HG02852 (cell line): ENCODE results near the gene GNA12.

Experiments used
- ATAC-seq: cut with Tn5 transposase; IDR thresholded peaks from one replicate; pipeline ENCODE4 v1.9.1; 2021; ENCODE audit warnings: mild to moderate bottlenecking, moderate library complexity; ENCODE audit not compliant: unreplicated experiment

GNA12 gene

GRCh38 chr7:2785071-2785500 lies 59.0 kb downstream of the GNA12 start:
- peak; percentile 83 for ATAC-seq

GRCh38 chr7:2782565-2782964 lies 61.5 kb downstream of the GNA12 start:
- no peak for ATAC-seq

- no peak for ATAC-seq
These were observed 62.0 kb downstream of the GNA12 start for GRCh38 chr7:2782121-2782520.

- no peak for ATAC-seq
These were observed 62.5 kb downstream of the GNA12 start for GRCh38 chr7:2781636-2782035.

GRCh38 chr7:2779051-2779450 lies 65.1 kb downstream of the GNA12 start:
- ATAC-seq: no peak

GRCh38 chr7:2777898-2778535 lies 66.1 kb downstream of the GNA12 start:
- no peak for ATAC-seq

GRCh38 chr7:2776401-2776800 lies 67.7 kb downstream of the GNA12 start:
- no peak for ATAC-seq

- ATAC-seq: no peak
These were observed 68.3 kb downstream of the GNA12 start for GRCh38 chr7:2775785-2776184.

- no peak for ATAC-seq
These were observed 68.7 kb downstream of the GNA12 start for GRCh38 chr7:2775376-2775775.

- no peak for ATAC-seq
These were observed 69.2 kb downstream of the GNA12 start for GRCh38 chr7:2774935-2775334.

- ATAC-seq: no peak
These were observed 69.8 kb downstream of the GNA12 start for GRCh38 chr7:2774280-2774679.

- no peak for ATAC-seq
These were observed 70.5 kb downstream of the GNA12 start for GRCh38 chr7:2773608-2774007.

- ATAC-seq: no peak
These were observed 72.8 kb downstream of the GNA12 start for GRCh38 chr7:2771274-2771731.

- ATAC-seq: no peak
These were observed 79.5 kb downstream of the GNA12 start for GRCh38 chr7:2764621-2765020.

- no peak for ATAC-seq
These were observed 80.5 kb downstream of the GNA12 start for GRCh38 chr7:2763597-2763996.

- ATAC-seq: no peak
These were observed 82.2 kb downstream of the GNA12 start for GRCh38 chr7:2761801-2762497.

- no peak for ATAC-seq
These were observed 82.9 kb downstream of the GNA12 start for GRCh38 chr7:2761131-2761624.

GRCh38 chr7:2760098-2760889 lies 83.8 kb downstream of the GNA12 start:
- no peak for ATAC-seq

- ATAC-seq: no peak
These were observed 84.4 kb downstream of the GNA12 start for GRCh38 chr7:2759736-2760097.

- ATAC-seq: no peak
These were observed 85.2 kb downstream of the GNA12 start for GRCh38 chr7:2758673-2759616.
